ENCODE measurements around the gene B3GALT6. TPM values are rescaled to one million over a fixed set of nuclear protein-coding genes. Genes with fewer than 3 reads are reported as not detected.

The B3GALT6 gene
- total RNA-seq, 1 experiment from 2014 or later: 27.1 TPM

DNA sequence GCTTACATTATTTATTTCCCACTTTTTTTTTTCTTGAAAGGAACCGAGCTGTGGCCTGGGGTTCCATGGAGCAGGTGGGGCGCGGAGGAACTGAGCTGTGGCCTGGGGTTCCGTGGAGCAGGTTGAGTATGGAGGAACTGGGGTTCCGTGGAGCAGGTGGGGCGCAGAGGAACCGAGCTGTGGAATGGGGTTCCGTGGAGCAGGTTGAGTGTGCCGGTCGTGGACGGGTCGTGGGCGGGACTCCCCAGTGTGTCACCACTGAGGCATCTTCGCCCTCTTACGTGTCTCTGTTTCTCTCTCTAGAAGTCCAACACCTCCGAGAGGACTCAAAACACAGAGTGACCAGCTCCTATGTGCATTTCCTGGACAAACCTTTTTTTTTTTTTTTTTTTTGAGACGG lies 47.0 kb downstream of the B3GALT6 start:
- H3K27ac ChIP-seq (ENCODE audit: insufficient read length, low read depth, low read length): no peak overlapping the region
- no peak overlapping the region; a peak in 2 of 7 replicates for H3K27ac Mint-ChIP-seq
- no peaks in the 10 kb centered on the region; the same call in 1 of the 2 replicates for H3K4me1 ChIP-seq (ENCODE audit: insufficient read depth, low read length)
- no peak overlapping the region for H4K5ac ChIP-seq (ENCODE audit: insufficient read length, low read depth, low read length)
- no peak overlapping the region for H2AK5ac ChIP-seq (ENCODE audit: insufficient read length, low read length)
- no peak overlapping the region for H3K4me3 Mint-ChIP-seq
- H3K4me2 ChIP-seq (ENCODE audit: insufficient read depth, insufficient read length, low read length): no peak overlapping the region
- H3K23ac ChIP-seq (ENCODE audit: insufficient read length, low read depth, low read length): no peak overlapping the region
- H3K14ac ChIP-seq (ENCODE audit: insufficient read depth, low read length): no peak overlapping the region
- no peak overlapping the region for H2BK15ac ChIP-seq (ENCODE audit: low read depth, low read length)
- no peak overlapping the region for H3T11ph ChIP-seq (ENCODE audit: low read length)
- DNase-seq: no peak
- no peak overlapping the region for H2AFZ ChIP-seq (ENCODE audit: low read length)
- no peak overlapping the region for H3K4ac ChIP-seq (ENCODE audit: low read depth, low read length)
- H3K27me3 Mint-ChIP-seq (ENCODE audit: low read depth): peaks cover 9% of the 10 kb centered on the region
- no peak overlapping the region for H3K56ac ChIP-seq (ENCODE audit: insufficient read length, low read depth, low read length)
- no peaks in the 10 kb centered on the region for H3K79me1 ChIP-seq (ENCODE audit: insufficient read depth, low read depth, low read length, poor library complexity, severe bottlenecking)
- H3K9me3 ChIP-seq (ENCODE audit: control insufficient read depth, low read depth, low read length): no peaks in the 10 kb centered on the region
- no peak overlapping the region for H2BK12ac ChIP-seq (ENCODE audit: insufficient read length, low read depth, low read length)
- H3K36me3 Mint-ChIP-seq (ENCODE audit: insufficient read depth in 1 of 3, low read depth in 3 of 3): no peaks in the 10 kb centered on the region
- H3K23me2 ChIP-seq (ENCODE audit: insufficient read length, low read depth, low read length, poor library complexity, severe bottlenecking): peaks cover 4% of the 10 kb centered on the region
- no peak overlapping the region for H2BK20ac ChIP-seq (ENCODE audit: low read depth, low read length, poor library complexity, severe bottlenecking)
- H3K4me1 Mint-ChIP-seq: peaks cover 4 to 10% of the 10 kb centered on the region in 2 experiments; a peak in 3 of 4 replicates
- H3K9ac ChIP-seq (ENCODE audit: extremely low read depth, insufficient read length, low read length): no peak overlapping the region
- H2BK5ac ChIP-seq (ENCODE audit: insufficient read length, low read length): no peak overlapping the region
- H3K9me3 Mint-ChIP-seq: no peaks in the 10 kb centered on the region; a peak in 1 of 5 replicates
- no peak overlapping the region for H3K18ac ChIP-seq (ENCODE audit: insufficient read length, low read depth, low read length)
- no peak overlapping the region for H4K8ac ChIP-seq (replicated peaks; ENCODE audit: insufficient read length, low read depth, low read length)
- no peaks in the 10 kb centered on the region for H4K20me1 ChIP-seq (ENCODE audit: control insufficient read depth, insufficient read depth, insufficient read length)
- H3K27me3 ChIP-seq (ENCODE audit: insufficient read depth, low read length): no peaks in the 10 kb centered on the region
- WGBS (ENCODE audit: extremely low coverage, insufficient read length, low lambda C conversion rate): no CpG with 5 or more reads among the region's 17 CpGs
- TF ChIP-seq, protein P1, sequence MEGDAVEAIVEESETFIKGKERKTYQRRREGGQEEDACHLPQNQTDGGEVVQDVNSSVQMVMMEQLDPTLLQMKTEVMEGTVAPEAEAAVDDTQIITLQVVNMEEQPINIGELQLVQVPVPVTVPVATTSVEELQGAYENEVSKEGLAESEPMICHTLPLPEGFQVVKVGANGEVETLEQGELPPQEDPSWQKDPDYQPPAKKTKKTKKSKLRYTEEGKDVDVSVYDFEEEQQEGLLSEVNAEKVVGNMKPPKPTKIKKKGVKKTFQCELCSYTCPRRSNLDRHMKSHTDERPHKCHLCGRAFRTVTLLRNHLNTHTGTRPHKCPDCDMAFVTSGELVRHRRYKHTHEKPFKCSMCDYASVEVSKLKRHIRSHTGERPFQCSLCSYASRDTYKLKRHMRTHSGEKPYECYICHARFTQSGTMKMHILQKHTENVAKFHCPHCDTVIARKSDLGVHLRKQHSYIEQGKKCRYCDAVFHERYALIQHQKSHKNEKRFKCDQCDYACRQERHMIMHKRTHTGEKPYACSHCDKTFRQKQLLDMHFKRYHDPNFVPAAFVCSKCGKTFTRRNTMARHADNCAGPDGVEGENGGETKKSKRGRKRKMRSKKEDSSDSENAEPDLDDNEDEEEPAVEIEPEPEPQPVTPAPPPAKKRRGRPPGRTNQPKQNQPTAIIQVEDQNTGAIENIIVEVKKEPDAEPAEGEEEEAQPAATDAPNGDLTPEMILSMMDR (conservative IDR thresholded peaks at IDR 0.05): no peak
- H3K79me2 ChIP-seq (ENCODE audit: insufficient read depth, low read length): no peaks in the 10 kb centered on the region
- H2BK120ac ChIP-seq (ENCODE audit: low read depth, low read length, poor library complexity, severe bottlenecking): no peak overlapping the region
- no peak overlapping the region for H4K91ac ChIP-seq (ENCODE audit: insufficient read length, low read depth, low read length)

All from H9 (cell line).